Right lobe of liver (tissue), 4 donors: Measurements from ENCODE around the gene PDE9A.

Experiments
- CTCF ChIP-seq, 4 donors: fragments of 200-600 bp in 3 of 4; fragments of 450-650 bp in 1 of 4; IDR thresholded peaks; one replicate each; pipeline versions ENCODE4 v1.5.1 to v1.8.0; 2016 to 2022; ENCODE audit warnings: antibody characterized with exemption in 4 of 4, mild to moderate bottlenecking in 2 of 4
- POLR2A ChIP-seq: fragments of 450-650 bp; IDR thresholded peaks from one replicate; pipeline ENCODE4 v1.6.1; 2017; ENCODE audit warnings: antibody characterized with exemption, mild to moderate bottlenecking
- donor health status: DM: no; HTN: no; CAD: no.
- donor health status: DM: no; HTN: no; CAD: no.
- donor health status: DM: no; HTN: yes; CAD: no.

GRCh38 chr21:42651515-42652401 is 1.7 kb upstream of the PDE9A start:
- TF ChIP-seq POLR2A (no peak), CTCF (IDR thresholded peaks at IDR 0.05) (no peak)
